ENCODE data around the gene SEMA4B. TPM values are rescaled to one million over a fixed set of nuclear protein-coding genes. Genes with fewer than 3 reads are reported as not detected.

SEMA4B gene
- total and polyA plus RNA-seq, 3 experiments from 2014 or later: 6.9 to 10.1 (median 8.8) TPM

DNA sequence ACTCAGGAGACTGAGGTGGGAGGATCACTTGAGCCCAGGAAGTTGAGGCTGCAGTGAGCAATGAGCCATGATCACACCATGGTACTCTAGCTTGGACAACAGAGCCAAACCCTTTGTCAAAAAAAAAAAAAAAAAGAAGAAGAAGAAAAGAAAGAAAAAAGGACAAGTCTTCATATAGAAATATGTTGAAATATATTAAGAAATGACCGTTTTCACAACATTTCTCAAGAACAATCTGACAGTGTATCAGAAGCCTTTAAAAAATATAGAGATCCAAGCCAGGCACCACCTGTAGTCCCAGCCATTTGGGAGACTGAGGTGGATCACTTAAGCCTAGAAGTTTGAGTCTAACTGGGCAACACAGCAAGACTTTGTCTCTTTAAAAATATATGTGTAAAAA is 29.5 kb upstream of the SEMA4B start:
- no peak for DNase-seq
- peaks cover 0 to 3% (median 0%) of the 10 kb centered on the region in 3 donors for H3K4me1 Mint-ChIP-seq
- H3K27me3 Mint-ChIP-seq: peaks cover 0 to 3% of the 10 kb centered on the region in 2 donors
- H3K4me3 Mint-ChIP-seq: no peak overlapping the region
- H3K27ac Mint-ChIP-seq: no peak overlapping the region
- no peaks in the 10 kb centered on the region for H3K9me3 Mint-ChIP-seq
- Histone ChIP-seq H3K4me3 (ENCODE audit: low read length) (no peak overlapping the region), H3K27ac (ENCODE audit: low read depth, low read length) (no peak overlapping the region), H3K27me3 (ENCODE audit: insufficient read depth, low read length, poor library complexity, severe bottlenecking) (no peaks in the 10 kb centered on the region), H3K4me1 (ENCODE audit: insufficient read depth, low read length) (no peaks in the 10 kb centered on the region), H3K36me3 (ENCODE audit: insufficient read depth, low read length) (no peaks in the 10 kb centered on the region), H3K9me3 (ENCODE audit: low read length) (no peaks in the 10 kb centered on the region)
- POLR2A ChIA-PET: interaction anchor here (0.7 kb wide), 1 partner anchor 45 kb away, joined by 18 read pairs; no protein-coding TSS in a partner anchor
- CTCF ChIA-PET: interaction anchor here (1.0 kb wide), 1 partner anchor 30 kb away, joined by 3 read pairs; the partner anchor contains the start of gene SEMA4B
- H3K36me3 Mint-ChIP-seq: no peaks in the 10 kb centered on the region

DNA sequence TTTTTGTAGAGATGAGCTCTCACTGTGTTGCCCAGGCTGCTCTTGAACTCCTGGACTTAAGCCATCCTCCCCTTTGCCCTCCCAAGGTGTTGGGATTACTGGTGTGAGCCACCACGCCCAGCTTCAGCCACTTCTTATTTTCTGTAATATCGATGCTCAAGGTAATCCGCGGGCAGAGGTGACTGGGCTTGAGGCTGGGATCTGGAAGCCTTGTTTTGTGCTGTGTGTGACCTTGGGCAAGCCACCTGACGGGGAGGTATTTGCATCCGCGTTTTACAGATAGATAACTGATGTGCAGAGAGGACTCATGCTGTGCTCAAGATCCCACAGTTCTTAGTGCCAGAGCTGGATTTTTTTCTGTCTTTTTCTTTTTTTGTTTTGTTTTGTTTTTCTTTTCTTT is 27.8 kb upstream of the SEMA4B start:
- Mint-ChIP-seq H3K9me3 (no peaks in the 10 kb centered on the region), H3K4me1 (peaks cover 0 to 2% (median 2%) of the 10 kb centered on the region in 3 donors), H3K4me3 (no peak overlapping the region), H3K27ac (peak overlapping the region in 1 of 8 donors; percentile 74), H3K27me3 (peaks cover 3 to 4% of the 10 kb centered on the region in 2 donors), H3K36me3 (no peaks in the 10 kb centered on the region)
- ChIA-PET POLR2A (no interaction called here), CTCF (interaction anchor here (0.6 kb wide), 1 partner anchor 23 kb away, joined by 3 read pairs; no protein-coding TSS in a partner anchor)
- no peaks in the 10 kb centered on the region for H3K27me3 ChIP-seq (ENCODE audit: insufficient read depth, low read length, poor library complexity, severe bottlenecking)
- no peak overlapping the region for H3K27ac ChIP-seq (ENCODE audit: low read depth, low read length)
- no peaks in the 10 kb centered on the region for H3K9me3 ChIP-seq (ENCODE audit: low read length)
- no peaks in the 10 kb centered on the region for H3K4me1 ChIP-seq (ENCODE audit: insufficient read depth, low read length)
- H3K36me3 ChIP-seq (ENCODE audit: insufficient read depth, low read length): no peaks in the 10 kb centered on the region
- no peak for DNase-seq
- H3K4me3 ChIP-seq (ENCODE audit: low read length): no peak overlapping the region

- H3K9me3 Mint-ChIP-seq: no peaks in the 10 kb centered on the region
- no peak overlapping the region for H3K27ac Mint-ChIP-seq
- no peak overlapping the region for H3K27ac ChIP-seq (ENCODE audit: low read depth, low read length)
- ChIA-PET POLR2A (no interaction called here), CTCF (no interaction called here)
- peaks cover 9 to 11% (median 10%) of the 10 kb centered on the region in 3 donors for H3K4me1 Mint-ChIP-seq
- no peaks in the 10 kb centered on the region for H3K4me1 ChIP-seq (ENCODE audit: insufficient read depth, low read length)
- peaks cover 4 to 7% of the 10 kb centered on the region in 2 donors for H3K27me3 Mint-ChIP-seq
- no peak overlapping the region for H3K4me3 ChIP-seq (ENCODE audit: low read length)
- no peaks in the 10 kb centered on the region for H3K36me3 ChIP-seq (ENCODE audit: insufficient read depth, low read length)
- no peak for DNase-seq
- H3K27me3 ChIP-seq (ENCODE audit: insufficient read depth, low read length, poor library complexity, severe bottlenecking): no peaks in the 10 kb centered on the region
- no peaks in the 10 kb centered on the region for H3K36me3 Mint-ChIP-seq
- no peaks in the 10 kb centered on the region for H3K9me3 ChIP-seq (ENCODE audit: low read length)
- H3K4me3 Mint-ChIP-seq: no peak overlapping the region
Observed at GRCh38 chr15:90174140-90174875, 26.8 kb upstream of the SEMA4B start.

GRCh38 chr15:90177012-90177411 is 24.1 kb upstream of the SEMA4B start:
- H3K27me3 ChIP-seq (ENCODE audit: insufficient read depth, low read length, poor library complexity, severe bottlenecking): no peaks in the 10 kb centered on the region
- no peaks in the 10 kb centered on the region for H3K9me3 Mint-ChIP-seq
- DNase-seq: no peak
- no peaks in the 10 kb centered on the region for H3K4me1 ChIP-seq (ENCODE audit: insufficient read depth, low read length)
- H3K4me3 ChIP-seq (ENCODE audit: low read length): no peak overlapping the region
- CTCF ChIA-PET: no interaction called here
- H3K9me3 ChIP-seq (ENCODE audit: low read length): no peaks in the 10 kb centered on the region
- H3K4me3 Mint-ChIP-seq: no peak overlapping the region
- H3K36me3 ChIP-seq (ENCODE audit: insufficient read depth, low read length): no peaks in the 10 kb centered on the region
- no peak overlapping the region for H3K27ac ChIP-seq (ENCODE audit: low read depth, low read length)
- H3K4me1 Mint-ChIP-seq: peaks cover 10 to 12% (median 11%) of the 10 kb centered on the region in 3 donors
- H3K36me3 Mint-ChIP-seq: no peaks in the 10 kb centered on the region
- POLR2A ChIA-PET: no interaction called here
- no peak overlapping the region for H3K27ac Mint-ChIP-seq
- H3K27me3 Mint-ChIP-seq: peaks cover 6 to 9% of the 10 kb centered on the region in 2 donors

DNA sequence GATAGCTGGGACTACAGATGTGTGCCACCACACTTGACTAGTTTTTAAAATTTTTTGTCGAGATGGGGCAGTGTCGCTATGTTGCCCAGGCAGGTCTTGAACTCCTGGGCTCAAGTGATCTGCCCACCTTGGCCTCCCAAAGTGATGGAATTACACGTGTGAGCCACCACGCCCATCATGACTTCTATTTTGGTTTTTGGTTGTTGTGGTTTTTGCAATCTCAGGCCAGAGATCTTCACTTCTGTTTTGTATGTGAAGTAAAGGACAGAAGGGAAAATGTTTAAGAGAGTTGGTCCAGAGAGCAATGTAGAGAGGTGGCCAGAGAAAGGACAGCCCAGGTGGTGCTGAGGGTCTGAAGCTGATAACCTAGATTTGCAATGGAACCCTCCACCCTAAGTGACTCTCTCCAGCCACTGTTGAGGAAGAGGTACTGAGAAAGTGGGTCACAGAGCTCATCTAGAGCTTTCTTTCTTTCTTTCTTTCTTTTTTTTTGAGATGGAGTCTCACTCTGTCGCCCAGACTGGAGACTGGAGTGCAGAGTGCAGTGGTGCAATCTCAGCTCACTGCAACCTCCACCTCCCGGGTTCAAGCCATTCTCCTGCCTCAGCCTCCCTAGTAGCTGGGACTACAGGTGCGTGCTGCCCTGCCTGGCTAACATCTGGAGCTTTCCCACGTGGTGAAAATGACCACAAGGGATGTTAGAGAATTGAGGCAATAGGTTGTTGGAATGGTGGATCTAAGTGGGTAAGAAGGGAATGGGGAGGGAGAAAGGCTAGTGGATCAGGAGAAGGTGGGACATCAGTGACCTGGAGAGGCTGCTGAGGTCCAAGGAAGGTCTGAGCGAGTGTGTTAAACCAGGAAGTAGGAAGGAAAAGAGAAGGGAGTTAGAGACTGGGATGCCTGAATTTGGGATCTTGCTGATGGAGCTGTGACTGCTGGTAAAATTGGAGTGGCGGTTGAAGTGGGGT is 22.4 kb upstream of the SEMA4B start:
- no peak overlapping the region for H3K4me3 ChIP-seq (ENCODE audit: low read length)
- peak overlapping the region in 7 of 8 donors; percentile 34 to 86 (median 65) for H3K27ac Mint-ChIP-seq
- no peaks in the 10 kb centered on the region for H3K9me3 Mint-ChIP-seq
- peaks cover 6 to 9% of the 10 kb centered on the region in 2 donors for H3K27me3 Mint-ChIP-seq
- H3K4me1 ChIP-seq (ENCODE audit: insufficient read depth, low read length): peaks cover under 1% of the 10 kb centered on the region
- no peaks in the 10 kb centered on the region for H3K27me3 ChIP-seq (ENCODE audit: insufficient read depth, low read length, poor library complexity, severe bottlenecking)
- peaks cover 10 to 12% (median 11%) of the 10 kb centered on the region in 3 donors for H3K4me1 Mint-ChIP-seq
- no peaks in the 10 kb centered on the region for H3K36me3 Mint-ChIP-seq
- no peaks in the 10 kb centered on the region for H3K36me3 ChIP-seq (ENCODE audit: insufficient read depth, low read length)
- H3K9me3 ChIP-seq (ENCODE audit: low read length): no peaks in the 10 kb centered on the region
- H3K27ac ChIP-seq (ENCODE audit: low read depth, low read length): no peak overlapping the region
- no peak for DNase-seq
- ChIA-PET CTCF (interaction anchor here (0.8 to 1.1 kb wide), 2 partner anchors 13 to 108 kb away, joined by 4 read pairs; no protein-coding TSS in a partner anchor), POLR2A (interaction anchor here (0.7 kb wide), 1 partner anchor 8 kb away, joined by 3 read pairs; no protein-coding TSS in a partner anchor)
- peak overlapping the region in 3 of 7 donors; percentile 38 to 56 (median 41) for H3K4me3 Mint-ChIP-seq

DNA sequence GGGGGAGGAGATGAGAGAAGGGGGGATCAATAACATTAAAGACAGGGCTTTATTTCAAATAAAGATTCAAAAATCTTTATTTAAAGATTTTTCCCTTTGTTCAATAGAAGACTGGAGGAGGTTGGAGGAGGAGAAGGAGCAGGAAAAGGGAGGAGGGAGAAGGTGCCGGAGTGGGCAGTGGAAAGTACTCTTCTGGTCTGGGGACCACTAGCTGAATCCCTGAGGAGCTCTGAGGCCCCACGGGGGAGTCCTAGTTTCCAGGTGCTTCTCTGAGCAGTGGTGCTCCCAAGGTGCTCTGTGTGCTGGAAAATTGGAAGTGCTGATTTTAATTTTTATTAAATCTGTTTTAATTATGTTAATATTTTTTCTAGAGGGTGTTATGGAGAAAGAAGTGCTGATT is 19.4 kb upstream of the SEMA4B start:
- H3K27ac Mint-ChIP-seq: no peak overlapping the region
- no peaks in the 10 kb centered on the region for H3K9me3 Mint-ChIP-seq
- Histone ChIP-seq H3K36me3 (ENCODE audit: insufficient read depth, low read length) (no peaks in the 10 kb centered on the region), H3K4me1 (ENCODE audit: insufficient read depth, low read length) (peaks cover 16% of the 10 kb centered on the region), H3K4me3 (ENCODE audit: low read length) (no peak overlapping the region), H3K27ac (ENCODE audit: low read depth, low read length) (no peak overlapping the region), H3K27me3 (ENCODE audit: insufficient read depth, low read length, poor library complexity, severe bottlenecking) (no peaks in the 10 kb centered on the region), H3K9me3 (ENCODE audit: low read length) (no peaks in the 10 kb centered on the region)
- no peaks in the 10 kb centered on the region for H3K36me3 Mint-ChIP-seq
- ChIA-PET CTCF (no interaction called here), POLR2A (interaction anchor here (1.2 kb wide), 1 partner anchor 18 kb away, joined by 4 read pairs; no protein-coding TSS in a partner anchor)
- H3K4me3 Mint-ChIP-seq: peak overlapping the region in 1 of 7 donors; percentile 72
- H3K27me3 Mint-ChIP-seq: peaks cover 6% of the 10 kb centered on the region in 2 donors
- H3K4me1 Mint-ChIP-seq: peaks cover 19 to 25% (median 25%) of the 10 kb centered on the region in 3 donors
- DNase-seq: no peak

- Histone ChIP-seq H3K36me3 (ENCODE audit: insufficient read depth, low read length) (no peaks in the 10 kb centered on the region), H3K4me3 (ENCODE audit: low read length) (peak overlapping the region; percentile 63), H3K27ac (ENCODE audit: low read depth, low read length) (peak overlapping the region; percentile 64), H3K4me1 (ENCODE audit: insufficient read depth, low read length) (peaks cover 16% of the 10 kb centered on the region), H3K27me3 (ENCODE audit: insufficient read depth, low read length, poor library complexity, severe bottlenecking) (no peaks in the 10 kb centered on the region), H3K9me3 (ENCODE audit: low read length) (no peaks in the 10 kb centered on the region)
- H3K27me3 Mint-ChIP-seq: peaks cover 1 to 2% of the 10 kb centered on the region in 2 donors
- DNase-seq: no peak
- peak overlapping the region in 7 of 8 donors; percentile 19 to 89 (median 85) for H3K27ac Mint-ChIP-seq
- POLR2A ChIA-PET: interaction anchor here (1.4 kb wide), 1 partner anchor 82 kb away, joined by 6 read pairs; the partner anchor contains the start of gene NGRN
- H3K4me3 Mint-ChIP-seq: peak overlapping the region; percentile 74 to 91 (median 82)
- H3K36me3 Mint-ChIP-seq: peaks cover 0 to 4% (median 0%) of the 10 kb centered on the region in 3 donors
- no peaks in the 10 kb centered on the region for H3K9me3 Mint-ChIP-seq
- CTCF ChIA-PET: no interaction called here
- peaks cover 13 to 21% (median 20%) of the 10 kb centered on the region in 3 donors for H3K4me1 Mint-ChIP-seq
Observed at GRCh38 chr15:90184119-90184785, 16.9 kb upstream of the SEMA4B start.
